Mononuclear cell (primary cell): Measurements from ENCODE around the gene PPP2R5B. TPM values are rescaled to one million over a fixed set of nuclear protein-coding genes. Genes with fewer than 3 reads are reported as not detected.
"Not testable (repeated sequence)": the region's sequence is repeated elsewhere in the genome, so short reads cannot be mapped to it uniquely, and the experiment has no call there.

Experiments
- H3K27me3 ChIP-seq: 2 replicates; pipeline ENCODE4 v1.6.0; 2011; ENCODE audit warnings: low read length, control low read depth; ENCODE audit not compliant: insufficient read depth
- H3K4me1 ChIP-seq: 2 replicates; pipeline ENCODE4 v1.5.1; 2011; ENCODE audit warnings: mild to moderate bottlenecking, low read length, control low read depth; ENCODE audit not compliant: insufficient read depth
- H3K4me3 ChIP-seq: 2 replicates; pipeline ENCODE4 v1.5.1; 2011; ENCODE audit warnings: mild to moderate bottlenecking, low read length, moderate library complexity
- H3K9me3 ChIP-seq: 2 replicates; pipeline ENCODE4 v1.5.1; 2011; ENCODE audit warnings: low read depth, mild to moderate bottlenecking, control low read depth, low read length
- total RNA-seq: library from RNA; depleted of rRNA; stranded (reverse); fragments of >200 nt; gene quantifications from one replicate; pipeline ENCODE4 v1.2.3, GENCODE V29; 2012

Gene PPP2R5B
- total RNA-seq, 1 donor = 5.8 TPM

- Histone ChIP-seq H3K27me3 (peaks cover 3% of the 10 kb centered on the region), H3K9me3 (no peaks in the 10 kb centered on the region), H3K4me3 (no peak overlapping the region), H3K4me1 (peaks cover 5% of the 10 kb centered on the region)
Measured at GRCh38 chr11:64959498-64959897, 35.0 kb downstream of the PPP2R5B start.

- peaks cover 7% of the 10 kb centered on the region for H3K4me1 ChIP-seq
- no peaks in the 10 kb centered on the region for H3K9me3 ChIP-seq
- H3K27me3 ChIP-seq = no peaks in the 10 kb centered on the region
- no peak overlapping the region for H3K4me3 ChIP-seq
Measured at GRCh38 chr11:64960719-64961118, 36.2 kb downstream of the PPP2R5B start.

- no peaks in the 10 kb centered on the region for H3K9me3 ChIP-seq
- H3K4me3 ChIP-seq = no peak overlapping the region
- no peaks in the 10 kb centered on the region for H3K27me3 ChIP-seq
- peaks cover 7% of the 10 kb centered on the region for H3K4me1 ChIP-seq
Measured at GRCh38 chr11:64963072-64963631, 38.7 kb downstream of the PPP2R5B start.

- Histone ChIP-seq H3K27me3 (peaks cover 4% of the 10 kb centered on the region), H3K4me1 (peaks cover 18% of the 10 kb centered on the region), H3K4me3 (no peak overlapping the region)
Measured at GRCh38 chr11:64967375-64967774, 42.9 kb downstream of the PPP2R5B start.

GRCh38 chr11:64969209-64969608 is 44.7 kb downstream of the PPP2R5B start:
- no peaks in the 10 kb centered on the region for H3K9me3 ChIP-seq
- no peak overlapping the region for H3K4me3 ChIP-seq
- H3K4me1 ChIP-seq = peaks cover 16% of the 10 kb centered on the region
- H3K27me3 ChIP-seq = peaks cover 4% of the 10 kb centered on the region

More at GRCh38 chr11:64967375-64967774, 42.9 kb downstream of the PPP2R5B start:
- H3K9me3 ChIP-seq = no peaks in the 10 kb centered on the region

- Histone ChIP-seq H3K4me3 (no peak overlapping the region), H3K4me1 (peaks cover 10% of the 10 kb centered on the region)
Measured at GRCh38 chr11:64970731-64971151, 46.3 kb downstream of the PPP2R5B start.

GRCh38 chr11:64971421-64972233 is 47.1 kb downstream of the PPP2R5B start, which contains the start of gene MAJIN:
MAJIN (minus strand) TSS chr11:64972108; CDS start chr11:64959405, 12,703 bp downstream.
- no peak within 1 kb of the TSS for H3K4me3 ChIP-seq
- peaks cover 10% of the 10 kb centered on the region for H3K4me1 ChIP-seq
- H3K9me3 ChIP-seq = no peaks in the 10 kb centered on the region
- peaks cover 4% of the 10 kb centered on the region for H3K27me3 ChIP-seq

More at GRCh38 chr11:64970731-64971151, 46.3 kb downstream of the PPP2R5B start:
- Histone ChIP-seq H3K9me3 (no peaks in the 10 kb centered on the region), H3K27me3 (peaks cover 4% of the 10 kb centered on the region)

GRCh38 chr11:64974124-64974523 is 49.6 kb downstream of the PPP2R5B start:
- Histone ChIP-seq H3K9me3 (no peaks in the 10 kb centered on the region), H3K4me3 (no peak overlapping the region), H3K27me3 (peaks cover 4% of the 10 kb centered on the region), H3K4me1 (peaks cover 10% of the 10 kb centered on the region)

GRCh38 chr11:64976651-64977050 is 52.2 kb downstream of the PPP2R5B start:
- peaks cover 7% of the 10 kb centered on the region for H3K4me1 ChIP-seq
- peaks cover 4% of the 10 kb centered on the region for H3K27me3 ChIP-seq
- H3K4me3 ChIP-seq = no peak overlapping the region
- no peaks in the 10 kb centered on the region for H3K9me3 ChIP-seq

GRCh38 chr11:64983339-64983738 is 58.9 kb downstream of the PPP2R5B start:
- H3K9me3 ChIP-seq, H3K4me3 ChIP-seq, H3K27me3 ChIP-seq: not testable (repeated sequence)
- H3K4me1 ChIP-seq = peaks cover 17% of the 10 kb centered on the region

Other genes with a start within 250 kb of the PPP2R5B start
- 0.73 TPM for gene NRXN2, start 201.5 kb upstream of the PPP2R5B start, total RNA-seq
- 126 TPM for gene RASGRP2, start 180.5 kb upstream of the PPP2R5B start, total RNA-seq
- gene PYGM, start 164.7 kb upstream of the PPP2R5B start, total RNA-seq = 4.8 TPM
- gene SF1, start 146.1 kb upstream of the PPP2R5B start, total RNA-seq = 773 TPM
- 41.6 TPM for gene MAP4K2, start 121.5 kb upstream of the PPP2R5B start, total RNA-seq
- gene MEN1, start 114.1 kb upstream of the PPP2R5B start, total RNA-seq = 4.0 TPM
- gene CDC42BPG, start 80.0 kb upstream of the PPP2R5B start, total RNA-seq = 1.7 TPM
- 183 TPM for gene EHD1, start 46.1 kb upstream of the PPP2R5B start, total RNA-seq
- 80.2 TPM for gene ATG2A, start 7.5 kb upstream of the PPP2R5B start, total RNA-seq
- not detected for gene GPHA2, start 11.2 kb downstream of the PPP2R5B start, total RNA-seq
- gene MAJIN, start 47.4 kb downstream of the PPP2R5B start, total RNA-seq = not detected
- not detected for gene BATF2, start 72.3 kb downstream of the PPP2R5B start, total RNA-seq
- gene ARL2, start 89.5 kb downstream of the PPP2R5B start, total RNA-seq = 14.2 TPM
- 12.9 TPM for gene SNX15, start 102.8 kb downstream of the PPP2R5B start, total RNA-seq
- 0.52 TPM for gene SAC3D1, start 116.5 kb downstream of the PPP2R5B start, total RNA-seq
- gene NAALADL1, start 133.9 kb downstream of the PPP2R5B start, total RNA-seq = 6.6 TPM
- not detected for gene CDCA5, start 159.4 kb downstream of the PPP2R5B start, total RNA-seq
- 17.6 TPM for gene ZFPL1, start 159.5 kb downstream of the PPP2R5B start, total RNA-seq
- 397 TPM for gene VPS51, start 171.5 kb downstream of the PPP2R5B start, total RNA-seq
- gene TM7SF2, start 187.2 kb downstream of the PPP2R5B start, total RNA-seq = 9.1 TPM
- gene ZNHIT2, start 193.0 kb downstream of the PPP2R5B start, total RNA-seq = 5.7 TPM
- 338 TPM for gene FAU, start 197.4 kb downstream of the PPP2R5B start, total RNA-seq
- gene MRPL49, start 197.6 kb downstream of the PPP2R5B start, total RNA-seq = 40.7 TPM
- gene SYVN1, start 209.8 kb downstream of the PPP2R5B start, total RNA-seq = 23.6 TPM
- not detected for gene SPDYC, start 245.5 kb downstream of the PPP2R5B start, total RNA-seq